CD4-positive, alpha-beta T cell treated with Interleukin-21 for 1 hour (primary cell): ENCODE data around the gene PARP12.

Source experiments
- DNase-seq: peaks from one replicate; pipeline ENCODE4 v3.0.0-alpha.2; 2020

Gene PARP12

GRCh38 chr7:139990142-139990535 is 72.6 kb downstream of the PARP12 start:
- DNase-seq, result no peak

- no peak for DNase-seq
Observed at GRCh38 chr7:139989366-139990141, 73.2 kb downstream of the PARP12 start.

- DNase-seq, result no peak
Observed at GRCh38 chr7:139987691-139988516, 74.8 kb downstream of the PARP12 start.

- DNase-seq, result no peak
Observed at GRCh38 chr7:139985811-139986210, 76.9 kb downstream of the PARP12 start.

- no peak for DNase-seq
Observed at GRCh38 chr7:139984642-139985539, 77.9 kb downstream of the PARP12 start.

GRCh38 chr7:139982927-139983920 is 79.5 kb downstream of the PARP12 start:
- DNase-seq, result no peak

GRCh38 chr7:139981511-139981895 is 81.2 kb downstream of the PARP12 start:
- no peak for DNase-seq

GRCh38 chr7:139976838-139977656 is 85.7 kb downstream of the PARP12 start:
- no peak for DNase-seq

GRCh38 chr7:139976055-139976837 is 86.5 kb downstream of the PARP12 start:
- no peak for DNase-seq

GRCh38 chr7:139974179-139974811 is 88.5 kb downstream of the PARP12 start:
- DNase-seq, result no peak
